Activated CD4-positive, alpha-beta T cell treated with anti-CD3 and anti-CD28 coated beads, Interleukin-2, amount 50 U/mL, for 16 hours (primary cell): ENCODE measurements around the gene BSND.

Experiments
- DNase-seq: peaks from one replicate; pipeline ENCODE4 v3.0.0-alpha.2; 2020

The BSND gene

DNA sequence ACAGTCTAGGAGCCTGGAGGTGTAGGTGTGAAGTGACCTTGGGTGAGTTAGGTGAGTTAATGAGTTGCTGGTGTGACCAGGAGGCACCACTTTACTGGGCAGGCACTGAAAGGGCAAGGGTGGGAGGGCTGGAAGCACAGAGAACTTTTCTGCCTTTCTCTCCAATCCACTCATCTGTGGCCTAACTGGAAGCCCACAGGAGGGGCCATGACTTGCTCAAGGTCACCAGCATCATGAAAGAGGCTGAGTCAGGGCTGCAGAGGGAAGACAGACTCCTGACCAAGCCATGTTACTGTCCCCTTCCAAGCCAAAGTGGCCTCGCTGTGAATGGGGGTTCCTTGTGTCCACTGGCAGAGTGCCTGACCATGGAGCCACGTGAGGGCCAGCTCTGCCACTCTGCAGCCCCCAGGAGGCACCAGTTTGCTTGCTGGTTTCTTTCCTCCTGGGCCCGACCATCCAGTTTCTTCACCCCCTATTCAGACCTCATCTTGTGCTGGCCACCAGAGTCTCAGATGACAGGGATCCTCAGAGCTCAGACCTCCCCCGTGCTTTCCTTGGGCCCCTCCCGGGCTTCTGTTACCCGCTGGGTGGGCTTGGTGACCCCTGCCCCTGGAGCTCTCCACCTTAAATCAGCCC, 4.3 kb upstream of the BSND start:
- no peak for DNase-seq

DNA sequence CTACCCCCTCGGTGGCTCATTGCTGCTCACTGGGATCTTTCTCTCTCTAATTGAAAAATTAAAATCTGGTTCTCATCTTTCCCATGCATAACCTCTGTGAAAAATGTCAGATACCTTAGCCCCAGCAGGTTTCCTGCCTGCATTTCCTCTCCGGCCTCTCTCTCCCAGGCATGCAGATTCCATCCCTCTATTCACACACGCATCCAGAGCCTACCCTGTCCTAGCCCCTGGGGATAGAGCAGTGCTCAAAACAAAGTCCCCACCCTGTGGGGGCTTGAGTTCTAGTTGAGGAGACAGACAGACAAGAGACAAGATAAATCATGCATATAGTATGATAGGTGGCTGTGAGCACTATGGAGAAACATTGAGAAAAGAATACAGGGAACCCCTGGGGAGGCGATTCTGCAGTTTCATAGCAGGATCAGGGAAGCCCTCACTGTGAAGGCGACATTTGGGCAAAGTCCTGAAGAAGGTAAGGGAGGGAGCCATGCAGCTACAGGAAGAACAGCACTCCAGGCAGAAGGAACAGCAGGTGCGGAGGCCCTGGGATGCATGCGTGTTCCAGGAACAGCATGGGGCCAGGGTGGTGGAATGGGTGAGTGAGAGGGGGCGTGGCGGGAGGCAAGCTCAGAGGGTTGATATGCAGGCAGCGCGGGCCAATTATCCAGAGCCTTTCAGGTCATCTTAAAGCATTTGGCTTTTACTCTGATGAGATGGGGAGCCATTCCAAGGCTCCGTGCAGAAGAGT, 3.5 kb upstream of the BSND start:
- no peak for DNase-seq

DNA sequence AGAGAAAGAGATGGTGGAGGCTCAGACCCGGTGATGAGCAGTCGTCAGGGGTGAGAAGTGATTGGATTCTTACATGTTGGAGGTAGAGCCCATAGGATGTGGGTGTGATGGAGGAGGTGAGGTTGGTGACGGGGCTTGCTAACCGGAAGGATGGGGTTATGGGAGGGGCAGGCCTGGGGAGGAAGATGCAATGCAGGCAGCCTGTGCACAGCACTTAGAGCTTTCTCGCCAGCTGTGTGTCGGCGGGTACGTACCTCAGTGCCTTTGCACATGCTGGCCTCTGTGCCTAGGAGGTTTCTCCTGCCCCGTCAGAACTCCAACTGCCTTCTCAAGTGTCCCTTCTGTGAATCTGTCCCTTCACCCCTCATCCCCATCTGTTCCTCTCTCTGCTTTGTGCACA, 2.9 kb upstream of the BSND start:
- peak; percentile 73 for DNase-seq

DNA sequence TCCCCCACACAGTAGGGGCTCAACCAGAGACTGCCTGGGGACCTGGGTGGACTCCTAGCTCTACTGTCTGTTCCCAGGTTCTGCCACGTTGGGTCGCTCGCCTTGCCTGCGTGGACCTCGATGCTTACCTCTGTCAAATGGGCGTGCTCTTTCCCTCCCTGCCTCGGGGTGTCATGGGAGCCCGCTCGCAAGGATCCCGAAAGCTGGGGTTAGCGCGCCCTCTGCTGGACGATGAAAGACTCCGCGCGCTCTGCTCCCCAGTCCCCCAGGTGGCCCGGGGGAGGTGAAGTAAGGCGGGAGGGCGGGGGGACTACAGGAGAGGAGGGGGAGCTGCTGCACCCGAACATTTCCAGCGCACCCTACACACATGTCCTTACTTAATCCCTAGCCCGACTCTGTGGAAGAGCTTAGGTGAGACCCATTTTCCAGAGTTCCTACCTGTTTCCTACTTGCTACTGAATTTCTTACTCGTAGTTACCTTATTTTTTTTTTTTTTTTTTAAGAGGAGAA, 2.3 kb upstream of the BSND start:
- DNase-seq = peak; percentile 89

DNA sequence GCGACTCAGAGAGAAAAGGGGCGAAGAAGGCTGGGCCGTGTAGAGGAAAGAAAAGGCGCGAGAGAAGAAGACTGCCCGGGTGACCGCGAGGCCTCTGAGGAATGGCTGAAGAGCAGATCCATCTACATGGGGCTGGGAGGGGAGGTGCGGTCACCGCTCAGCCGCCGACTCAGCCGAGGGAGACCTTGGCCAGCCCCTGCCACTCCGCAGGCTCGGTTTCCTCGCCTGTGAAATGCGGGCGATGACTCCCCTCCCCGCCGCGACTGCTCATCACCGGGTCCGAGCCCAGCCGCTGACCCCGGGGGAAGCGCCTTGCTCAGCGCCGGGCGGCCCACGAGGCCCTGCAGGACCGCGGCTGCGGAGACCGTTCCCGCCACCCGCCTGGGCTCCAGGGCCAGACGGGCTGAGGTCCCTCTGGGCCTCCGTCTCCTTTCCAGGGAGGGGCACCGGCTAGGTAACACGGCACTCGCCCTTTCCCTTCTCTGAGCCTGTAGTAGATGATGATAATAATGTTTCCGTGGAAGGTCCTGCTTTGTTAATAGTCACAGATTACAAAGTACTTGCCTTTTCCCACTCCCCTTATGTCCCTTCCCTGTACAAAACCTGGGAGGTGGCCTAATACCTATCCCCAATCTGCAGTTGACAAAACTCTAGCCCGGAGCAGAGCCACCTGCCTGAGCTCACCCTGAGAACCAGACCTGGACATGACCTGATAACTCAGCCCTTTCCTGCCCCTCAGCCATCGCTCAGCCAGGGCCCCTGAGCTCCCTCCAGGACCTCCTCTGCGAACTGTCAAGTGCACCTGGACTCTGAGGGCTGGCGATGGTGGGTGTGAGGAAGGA, 1.6 kb upstream of the BSND start:
- no peak for DNase-seq

DNA sequence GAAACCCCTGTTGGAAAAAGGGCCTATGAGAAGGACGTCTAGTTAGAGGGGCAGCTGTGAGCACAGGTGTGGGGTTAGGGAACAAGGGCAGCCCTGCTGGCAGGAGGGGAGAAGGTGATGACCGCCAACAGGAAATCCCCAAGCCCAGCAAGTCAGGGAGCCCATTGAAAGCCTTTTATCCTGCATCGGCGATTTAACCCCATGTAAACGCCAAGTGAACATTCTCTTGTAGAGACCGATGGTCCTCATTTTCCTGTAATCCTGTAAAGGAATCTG, 1.1 kb upstream of the BSND start:
- DNase-seq = no peak

DNA sequence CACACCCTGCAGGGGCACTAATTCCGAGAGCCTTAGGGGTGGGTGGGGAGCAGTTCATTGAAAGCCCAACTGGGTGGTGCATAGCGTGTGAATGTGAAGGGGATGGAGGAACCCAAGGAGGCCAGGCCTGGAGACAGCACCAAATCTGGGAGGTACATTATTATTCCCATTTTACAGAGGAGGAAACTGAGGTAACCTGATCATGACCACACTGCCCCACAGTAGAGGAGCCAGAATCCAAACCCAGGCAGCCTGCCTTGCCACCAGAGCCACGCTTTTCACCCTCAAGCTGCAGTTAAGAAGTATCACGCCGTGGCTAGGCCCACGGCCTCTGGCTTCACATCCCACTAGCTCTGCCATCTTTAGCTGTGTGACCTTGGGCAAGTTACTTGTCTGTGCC, 633 bp upstream of the BSND start:
- no peak for DNase-seq

DNA sequence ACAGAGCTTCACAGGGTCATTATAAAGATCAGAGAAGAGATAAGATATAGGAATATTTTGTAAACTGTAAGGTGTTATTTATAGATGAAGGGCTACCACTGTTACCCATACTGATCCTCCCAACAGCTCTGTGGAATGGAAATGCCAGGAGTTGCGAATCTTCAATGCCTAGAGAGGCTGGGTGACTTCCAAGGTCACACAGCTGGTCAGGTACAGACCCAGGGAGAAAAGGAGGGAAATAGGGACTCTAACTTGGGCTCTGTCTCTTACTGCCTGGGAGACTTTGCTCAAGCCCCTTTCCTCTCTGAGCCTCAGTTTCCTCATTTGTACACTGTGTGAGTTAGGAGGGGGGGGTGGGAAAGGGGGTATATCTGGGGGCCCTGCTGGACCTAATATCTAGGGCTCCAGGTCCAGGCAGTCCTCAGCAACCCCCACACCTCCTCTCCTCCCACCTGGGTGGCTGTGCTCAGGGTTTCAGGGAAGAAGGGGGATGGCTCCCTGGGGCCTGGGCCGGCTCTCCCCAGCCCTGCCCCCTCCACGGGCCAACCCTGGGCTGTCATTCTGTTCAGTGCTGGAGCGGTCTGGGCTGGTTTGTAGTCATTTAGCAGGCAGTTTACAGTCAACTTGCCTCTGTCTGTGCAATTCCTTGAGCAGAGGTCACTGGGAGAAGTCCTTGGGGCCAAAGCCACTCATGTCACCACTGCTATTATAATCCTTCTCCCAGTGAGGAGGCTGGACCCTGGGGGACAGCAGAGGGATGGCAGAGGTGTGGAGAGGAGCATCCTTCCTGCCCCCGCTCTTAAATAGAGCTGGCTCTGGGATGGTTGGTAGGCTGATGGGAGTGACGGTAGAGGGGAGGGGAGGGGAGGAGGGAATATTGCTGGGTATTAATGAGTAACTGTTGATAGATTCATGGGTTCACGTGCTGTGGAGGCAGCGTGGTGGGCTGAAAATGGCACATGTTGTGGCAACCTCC, 1.7 kb downstream of the BSND start:
- no peak for DNase-seq

DNA sequence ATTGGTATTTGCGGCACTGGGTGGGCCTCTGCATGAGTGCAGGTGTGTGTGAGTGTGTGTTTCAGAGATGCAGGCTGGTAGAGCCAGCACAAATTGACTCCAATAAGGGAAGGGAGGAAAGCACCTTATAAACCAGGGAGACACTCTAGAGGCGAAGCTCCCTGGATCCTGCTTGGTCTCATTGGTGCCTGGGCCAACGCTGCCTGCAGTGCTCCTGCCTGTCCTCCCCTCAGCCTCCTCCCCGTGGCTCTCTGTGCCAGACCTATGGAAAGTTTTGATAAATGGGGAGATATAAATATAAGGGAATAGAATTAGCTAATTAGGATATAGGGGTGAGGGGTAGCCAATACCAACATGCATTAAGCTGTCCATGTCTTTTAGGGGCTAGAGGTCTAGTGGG, 2.6 kb downstream of the BSND start:
- DNase-seq = no peak

DNA sequence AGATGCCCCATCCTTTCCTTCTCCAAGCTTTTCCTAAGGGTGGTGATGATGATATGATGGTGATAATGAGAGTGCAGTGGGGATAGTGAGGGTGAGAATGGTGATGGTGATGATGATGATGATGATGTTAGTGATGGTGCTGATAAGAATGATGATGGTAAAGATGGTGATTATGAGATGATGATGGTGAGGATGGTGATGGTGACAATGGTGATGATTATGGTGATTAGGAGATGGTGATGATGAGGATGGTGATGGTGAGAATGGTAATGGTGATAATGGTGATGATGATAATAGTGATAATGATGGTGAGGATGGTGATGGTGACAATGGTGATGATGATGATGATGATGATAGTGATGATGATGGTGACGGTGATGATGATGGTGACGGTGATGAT, 4.0 kb downstream of the BSND start:
- no peak for DNase-seq

DNA sequence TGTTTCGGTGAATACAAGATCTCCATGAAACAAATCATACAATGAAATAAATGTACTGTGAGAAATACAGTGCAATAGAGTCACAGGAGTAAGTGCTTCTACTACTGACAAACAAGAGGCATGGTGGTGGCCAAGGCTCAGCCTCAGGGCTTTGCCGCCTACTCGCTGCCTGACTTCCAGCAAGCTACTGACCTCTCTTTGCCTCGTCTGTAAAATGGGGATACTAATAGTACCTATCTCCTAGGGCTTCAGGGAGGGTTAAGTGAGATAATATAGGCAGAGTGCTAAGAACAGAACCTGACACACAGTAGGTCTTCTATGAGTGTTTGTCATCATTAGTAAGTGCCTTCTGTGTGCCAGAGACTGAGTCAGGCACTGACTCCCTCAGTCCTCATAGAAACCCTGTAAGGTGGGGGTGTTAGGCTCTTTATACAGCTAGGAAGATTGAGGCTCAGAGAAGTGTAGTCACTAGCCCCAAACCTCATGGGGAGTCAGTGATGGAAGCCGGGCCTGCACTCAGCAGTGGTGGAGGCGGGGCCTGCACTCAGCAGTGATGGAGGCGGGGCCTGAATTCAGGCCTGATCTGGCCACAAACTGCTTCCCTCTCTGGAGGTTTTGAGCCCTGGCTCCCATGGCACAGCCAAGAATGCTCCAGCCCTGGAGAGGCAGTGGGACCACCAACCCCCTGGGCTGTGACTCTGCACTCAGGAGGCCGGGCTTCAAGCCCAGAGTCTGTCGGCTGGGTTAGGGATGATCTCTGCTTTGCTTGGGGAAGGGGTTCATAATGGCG, 6.8 kb downstream of the BSND start:
- DNase-seq = no peak

DNA sequence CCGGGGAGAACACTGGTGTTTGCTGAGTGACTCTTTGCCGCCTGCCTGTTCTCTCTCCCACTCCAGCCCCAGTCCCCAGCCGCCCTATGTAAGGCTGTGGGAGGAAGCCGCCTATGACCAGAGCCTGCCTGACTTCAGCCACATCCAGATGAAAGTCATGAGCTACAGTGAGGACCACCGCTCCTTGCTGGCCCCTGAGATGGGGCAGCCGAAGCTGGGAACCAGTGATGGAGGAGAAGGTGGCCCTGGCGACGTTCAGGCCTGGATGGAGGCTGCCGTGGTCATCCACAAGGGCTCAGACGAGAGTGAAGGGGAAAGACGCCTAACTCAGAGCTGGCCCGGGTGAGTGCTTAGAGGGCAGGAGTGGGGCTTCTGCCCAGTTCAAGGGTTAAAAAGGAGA, 8.2 kb downstream of the BSND start:
- DNase-seq = no peak

DNA sequence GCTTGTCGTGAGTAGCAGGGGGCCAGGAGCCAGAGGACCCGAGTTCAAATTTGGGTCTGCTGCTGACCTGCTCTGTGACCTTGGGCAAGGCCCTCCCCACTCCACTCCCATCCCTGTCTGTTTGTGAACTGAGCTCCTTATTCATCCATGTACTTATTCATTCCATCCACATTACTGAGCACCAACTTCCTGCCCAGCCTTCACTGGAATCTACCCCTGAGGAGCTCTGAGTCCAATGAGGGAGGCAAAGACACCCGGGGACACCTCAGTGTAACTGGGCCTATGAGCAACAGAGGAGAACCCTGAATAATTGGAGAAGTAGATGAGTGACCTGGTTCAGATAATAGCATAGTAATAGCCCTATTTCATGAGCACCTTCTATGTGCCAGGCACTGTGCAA, 8.9 kb downstream of the BSND start:
- no peak for DNase-seq

DNA sequence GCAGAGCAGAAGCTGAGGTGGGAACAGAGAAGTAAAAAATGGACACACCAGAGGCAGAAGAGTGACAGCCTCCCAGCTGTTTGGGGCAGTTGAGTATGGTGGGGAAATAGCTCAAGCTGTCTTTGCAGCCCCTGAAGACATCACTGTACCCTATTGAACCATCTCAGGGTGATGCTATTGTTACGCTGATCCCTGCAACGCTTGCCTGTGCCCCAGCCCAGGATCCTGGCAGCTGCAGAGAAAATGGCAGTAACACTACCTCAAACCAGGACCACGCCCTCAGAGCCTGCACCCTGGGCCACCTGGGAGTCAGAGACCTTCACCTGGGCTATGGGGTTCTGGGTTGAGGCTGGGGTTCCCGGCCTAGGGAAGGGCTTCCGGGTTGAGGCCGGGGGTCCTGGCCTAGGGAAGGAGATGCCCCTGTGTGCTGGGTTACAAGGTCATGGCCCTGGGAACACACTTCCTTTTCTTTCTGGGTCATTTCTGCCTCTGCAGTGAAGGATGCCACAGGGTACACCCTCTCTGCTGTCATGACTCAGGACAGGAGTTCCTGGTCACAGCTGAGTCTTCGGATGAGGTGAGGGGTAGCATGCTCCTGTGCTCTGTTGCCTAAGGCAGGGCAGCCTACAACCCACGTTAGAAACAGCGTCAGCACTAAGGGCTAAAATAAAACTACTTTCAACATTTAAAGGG, 11.6 kb downstream of the BSND start:
- DNase-seq = no peak

DNA sequence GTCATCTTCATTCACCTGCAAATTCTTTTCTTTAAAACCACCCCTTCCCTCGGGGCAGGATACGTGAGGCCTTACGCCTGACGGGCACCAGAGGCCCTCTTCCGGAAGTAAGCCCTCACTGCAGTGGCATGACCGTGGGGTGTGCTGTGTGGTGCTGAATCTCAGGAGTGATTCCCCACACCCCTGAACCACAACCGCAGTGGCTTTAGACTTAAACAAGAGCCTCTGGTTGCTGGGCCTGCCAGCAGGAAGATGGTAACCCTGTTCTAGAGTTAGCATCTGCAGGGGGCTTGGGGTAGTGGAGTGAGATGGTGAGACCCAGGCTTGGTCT, 12.1 kb downstream of the BSND start:
- no peak for DNase-seq

DNA sequence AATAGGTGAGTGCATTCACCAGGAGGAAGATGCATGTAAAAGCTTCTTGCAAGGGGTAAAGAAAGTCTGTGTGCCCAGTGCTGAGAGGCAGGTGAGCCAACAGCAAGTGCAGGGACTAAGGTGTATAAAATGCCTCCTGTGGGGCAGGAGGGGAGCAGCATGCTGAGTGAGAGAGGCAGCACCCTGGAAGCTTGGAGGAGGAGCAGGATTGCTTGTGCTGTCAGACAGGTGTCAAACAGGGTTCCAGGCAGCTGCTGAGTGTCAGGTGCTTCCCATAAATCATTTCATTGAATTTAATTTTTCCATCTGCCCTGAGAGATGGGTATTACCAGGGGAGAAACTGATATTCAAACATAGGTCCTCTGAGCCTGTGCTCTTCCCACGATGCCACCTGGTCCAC, 13.9 kb downstream of the BSND start:
- DNase-seq = no peak

DNA sequence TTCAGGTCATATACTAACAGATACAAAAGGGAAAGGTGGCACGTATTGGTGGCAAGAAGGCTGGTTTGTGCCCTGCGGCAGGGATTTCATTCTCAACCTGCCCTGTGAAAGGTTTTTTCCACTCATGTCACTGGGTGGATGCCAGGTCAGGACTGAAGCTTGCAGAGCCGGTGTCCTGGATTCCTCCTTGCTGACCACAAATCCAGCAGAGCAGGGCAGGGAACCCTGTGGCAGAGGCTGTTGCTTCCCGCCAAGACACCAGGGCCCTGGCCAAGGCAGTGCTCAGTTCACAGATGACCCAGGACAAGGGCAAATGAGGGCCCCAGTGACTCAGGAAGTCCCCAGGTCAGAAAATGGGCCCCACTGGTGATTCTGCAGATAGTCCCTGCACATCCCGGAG, 16.4 kb downstream of the BSND start:
- DNase-seq = no peak

DNA sequence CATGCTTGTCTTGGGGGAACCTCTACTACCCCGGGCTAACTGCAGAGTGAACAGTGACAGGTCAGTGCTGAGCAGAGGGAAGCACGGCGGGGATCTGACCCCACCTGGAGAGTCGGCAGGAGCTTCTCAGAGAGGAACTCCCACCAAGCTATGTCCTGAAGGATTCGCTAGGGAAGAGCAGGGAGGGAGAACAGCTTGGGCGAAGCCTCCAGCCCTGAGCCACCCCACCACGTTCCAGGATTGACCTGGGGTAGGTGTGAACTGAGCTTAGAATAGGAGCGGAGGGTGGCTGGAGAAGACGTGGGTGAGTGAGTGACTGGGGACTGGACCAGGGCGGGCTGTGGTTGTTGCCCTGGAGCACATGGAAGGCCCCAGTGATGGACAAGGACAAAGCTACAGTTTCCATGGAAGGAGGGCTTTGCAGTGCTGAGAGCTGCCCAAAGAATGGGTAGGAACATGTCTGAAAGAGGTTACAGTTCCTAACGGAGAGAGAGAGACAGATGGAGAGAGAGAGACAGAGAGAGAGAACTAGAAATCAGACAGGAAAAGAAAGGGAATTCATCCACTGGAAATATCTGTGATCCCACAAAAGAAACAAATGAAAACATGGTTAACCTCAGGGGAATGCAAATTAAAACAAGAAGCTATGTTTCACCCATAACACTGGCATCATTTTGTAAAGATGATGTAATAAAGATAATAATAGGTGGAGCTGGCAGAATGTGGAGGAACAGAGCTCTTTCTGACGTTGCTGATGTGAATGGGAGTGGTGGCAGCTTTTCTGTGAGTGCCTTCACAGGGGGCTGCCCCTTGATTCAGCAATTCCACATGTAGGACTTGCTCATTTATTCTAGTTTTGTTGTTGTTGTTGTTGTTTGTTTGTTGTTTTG, 17.2 kb downstream of the BSND start:
- DNase-seq = no peak

DNA sequence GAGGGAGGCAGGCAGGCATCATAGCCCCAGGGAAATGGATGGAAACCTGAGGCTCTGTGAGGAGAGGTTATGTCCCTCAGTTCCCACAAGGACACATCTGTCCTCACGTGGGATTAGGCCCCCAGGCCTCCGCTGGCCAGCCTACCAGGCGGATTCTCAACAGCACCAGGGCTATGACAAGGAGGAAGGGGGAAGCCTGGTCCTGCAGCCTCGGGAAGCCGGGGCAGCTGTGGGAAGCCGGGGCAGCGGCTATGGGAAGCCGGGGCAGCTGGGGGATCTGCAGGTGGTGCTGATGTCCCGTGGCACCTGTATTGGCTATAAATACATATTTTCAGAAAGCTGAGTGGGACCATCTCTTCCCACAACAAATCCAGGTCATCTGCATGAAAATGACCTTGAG, 19.7 kb downstream of the BSND start:
- DNase-seq = no peak

DNA sequence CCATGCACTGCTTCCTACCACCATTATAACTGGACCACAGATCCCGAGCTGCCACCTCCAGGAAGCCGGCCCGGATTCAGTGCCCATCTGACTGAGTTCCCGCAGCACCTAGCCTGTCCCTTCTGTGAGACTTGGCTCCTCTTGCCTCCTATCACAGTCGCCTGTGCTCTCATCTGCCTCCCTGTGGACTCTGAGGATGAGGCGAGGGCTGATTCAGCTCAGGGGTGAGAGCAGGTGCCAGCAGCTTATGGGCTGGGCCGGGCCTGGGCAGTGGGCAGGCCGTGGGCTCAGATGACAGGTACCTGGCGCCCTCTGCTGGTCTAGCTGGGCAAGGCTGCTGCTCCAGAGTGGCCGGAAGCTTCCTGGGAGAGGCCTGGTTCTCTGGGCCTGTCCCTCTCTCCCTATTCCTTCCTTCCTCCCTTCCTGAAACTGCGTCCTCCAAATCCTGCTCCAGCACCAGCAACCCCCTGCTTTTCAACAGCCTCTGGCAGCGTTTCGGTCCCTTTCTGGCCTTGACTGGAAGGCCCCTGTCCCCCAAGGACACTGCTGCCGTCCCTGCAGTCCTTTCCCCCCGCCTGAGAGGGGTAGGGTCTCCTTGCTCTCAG, 23.3 kb downstream of the BSND start:
- peak; percentile 78 for DNase-seq
